ENCODE measurements around the gene GMCL1.

Gene GMCL1, protein sequence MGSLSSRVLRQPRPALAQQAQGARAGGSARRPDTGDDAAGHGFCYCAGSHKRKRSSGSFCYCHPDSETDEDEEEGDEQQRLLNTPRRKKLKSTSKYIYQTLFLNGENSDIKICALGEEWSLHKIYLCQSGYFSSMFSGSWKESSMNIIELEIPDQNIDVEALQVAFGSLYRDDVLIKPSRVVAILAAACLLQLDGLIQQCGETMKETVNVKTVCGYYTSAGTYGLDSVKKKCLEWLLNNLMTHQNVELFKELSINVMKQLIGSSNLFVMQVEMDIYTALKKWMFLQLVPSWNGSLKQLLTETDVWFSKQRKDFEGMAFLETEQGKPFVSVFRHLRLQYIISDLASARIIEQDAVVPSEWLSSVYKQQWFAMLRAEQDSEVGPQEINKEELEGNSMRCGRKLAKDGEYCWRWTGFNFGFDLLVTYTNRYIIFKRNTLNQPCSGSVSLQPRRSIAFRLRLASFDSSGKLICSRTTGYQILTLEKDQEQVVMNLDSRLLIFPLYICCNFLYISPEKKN

DNA sequence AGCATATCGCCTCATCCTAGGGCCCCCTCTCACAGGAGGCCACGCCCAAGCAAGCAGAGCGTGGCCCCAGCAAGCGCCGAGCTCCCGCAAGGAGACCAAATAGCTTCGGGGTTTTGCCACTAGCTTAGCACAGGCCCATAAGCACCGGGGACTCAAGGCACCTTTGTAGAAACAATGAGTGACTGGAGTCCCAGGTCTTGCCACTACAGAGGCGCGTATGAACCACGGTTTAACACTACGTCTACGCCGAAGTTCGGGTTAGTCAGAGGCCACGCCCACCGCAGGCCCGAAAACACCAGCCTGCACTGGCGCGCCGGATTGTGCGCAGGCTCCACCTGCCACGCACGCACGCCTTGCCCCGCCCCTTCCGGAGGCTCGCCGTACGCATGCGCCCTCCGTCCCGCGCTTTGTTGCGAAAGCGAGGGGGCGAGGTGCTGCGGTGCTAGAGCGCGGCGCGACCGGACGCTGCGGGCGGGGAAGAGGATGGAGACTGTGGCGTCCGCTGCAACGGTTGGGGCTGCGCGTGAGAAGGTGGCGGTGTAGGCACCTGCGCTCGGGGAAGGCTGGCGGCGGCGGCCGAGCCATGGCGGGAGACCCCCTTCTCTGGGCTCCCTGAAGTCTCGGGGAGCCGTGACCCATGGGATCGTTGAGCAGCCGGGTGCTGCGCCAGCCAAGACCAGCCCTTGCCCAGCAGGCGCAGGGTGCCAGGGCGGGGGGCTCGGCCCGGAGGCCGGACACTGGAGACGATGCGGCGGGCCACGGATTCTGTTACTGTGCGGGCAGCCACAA, at the start of gene GMCL1:
TSS of gene GMCL1 (plus strand) at position 405 of the 789 bp plus-strand sequence. CDS start at position 638, 233 bp downstream.
- TF ChIP-seq, protein P1, sequence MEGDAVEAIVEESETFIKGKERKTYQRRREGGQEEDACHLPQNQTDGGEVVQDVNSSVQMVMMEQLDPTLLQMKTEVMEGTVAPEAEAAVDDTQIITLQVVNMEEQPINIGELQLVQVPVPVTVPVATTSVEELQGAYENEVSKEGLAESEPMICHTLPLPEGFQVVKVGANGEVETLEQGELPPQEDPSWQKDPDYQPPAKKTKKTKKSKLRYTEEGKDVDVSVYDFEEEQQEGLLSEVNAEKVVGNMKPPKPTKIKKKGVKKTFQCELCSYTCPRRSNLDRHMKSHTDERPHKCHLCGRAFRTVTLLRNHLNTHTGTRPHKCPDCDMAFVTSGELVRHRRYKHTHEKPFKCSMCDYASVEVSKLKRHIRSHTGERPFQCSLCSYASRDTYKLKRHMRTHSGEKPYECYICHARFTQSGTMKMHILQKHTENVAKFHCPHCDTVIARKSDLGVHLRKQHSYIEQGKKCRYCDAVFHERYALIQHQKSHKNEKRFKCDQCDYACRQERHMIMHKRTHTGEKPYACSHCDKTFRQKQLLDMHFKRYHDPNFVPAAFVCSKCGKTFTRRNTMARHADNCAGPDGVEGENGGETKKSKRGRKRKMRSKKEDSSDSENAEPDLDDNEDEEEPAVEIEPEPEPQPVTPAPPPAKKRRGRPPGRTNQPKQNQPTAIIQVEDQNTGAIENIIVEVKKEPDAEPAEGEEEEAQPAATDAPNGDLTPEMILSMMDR (IDR thresholded peaks at IDR 0.05; ENCODE audit: low read depth, low read length) = no peak
- DNase-seq = peak; percentile 99
- no peaks in the 10 kb centered on the region for H3K27me3 ChIP-seq (ENCODE audit: insufficient read depth, low read depth, severe bottlenecking)
- H3K4me3 ChIP-seq (ENCODE audit: low read depth, low read length) = peak within 1 kb of the TSS; percentile 72
- no peaks in the 10 kb centered on the region for H3K9me3 ChIP-seq (ENCODE audit: severe bottlenecking)
- H3K27ac ChIP-seq = peak within 1 kb of the TSS; percentile 78
- H3K36me3 ChIP-seq = peaks cover 17% of the 10 kb centered on the region

DNA sequence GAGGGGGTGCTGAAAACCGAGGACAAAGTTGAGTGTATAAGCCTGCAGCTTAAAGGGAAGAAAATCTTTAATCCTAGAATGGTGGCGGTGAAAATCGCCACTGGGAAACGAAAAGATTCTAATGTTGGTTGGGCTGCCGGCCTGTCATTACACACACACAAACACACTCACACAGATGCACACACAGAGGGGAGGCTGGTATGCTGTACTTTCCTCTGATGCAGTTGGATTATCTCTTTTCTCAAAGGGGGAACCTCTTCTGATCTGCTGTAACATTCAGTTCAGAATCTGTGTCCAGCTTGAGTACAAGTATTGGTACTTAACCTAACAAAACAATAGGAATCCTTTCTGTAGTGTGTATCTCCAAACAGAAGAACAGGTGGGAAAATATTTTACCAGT, 48.5 kb upstream of the GMCL1 start:
- H3K9me3 ChIP-seq (ENCODE audit: severe bottlenecking) = no peaks in the 10 kb centered on the region
- DNase-seq = peak; percentile 51
- peak overlapping the region; percentile 78 for H3K27ac ChIP-seq
- H3K27me3 ChIP-seq (ENCODE audit: insufficient read depth, low read depth, severe bottlenecking) = no peaks in the 10 kb centered on the region
- H3K36me3 ChIP-seq = no peaks in the 10 kb centered on the region
- H3K4me3 ChIP-seq (ENCODE audit: low read depth, low read length) = 0 out of 2 replicates have a peak overlapping the region, but pooled peaks have one; percentile 2
- TF ChIP-seq, protein P1 (IDR thresholded peaks at IDR 0.05; ENCODE audit: low read depth, low read length) = no peak

DNA sequence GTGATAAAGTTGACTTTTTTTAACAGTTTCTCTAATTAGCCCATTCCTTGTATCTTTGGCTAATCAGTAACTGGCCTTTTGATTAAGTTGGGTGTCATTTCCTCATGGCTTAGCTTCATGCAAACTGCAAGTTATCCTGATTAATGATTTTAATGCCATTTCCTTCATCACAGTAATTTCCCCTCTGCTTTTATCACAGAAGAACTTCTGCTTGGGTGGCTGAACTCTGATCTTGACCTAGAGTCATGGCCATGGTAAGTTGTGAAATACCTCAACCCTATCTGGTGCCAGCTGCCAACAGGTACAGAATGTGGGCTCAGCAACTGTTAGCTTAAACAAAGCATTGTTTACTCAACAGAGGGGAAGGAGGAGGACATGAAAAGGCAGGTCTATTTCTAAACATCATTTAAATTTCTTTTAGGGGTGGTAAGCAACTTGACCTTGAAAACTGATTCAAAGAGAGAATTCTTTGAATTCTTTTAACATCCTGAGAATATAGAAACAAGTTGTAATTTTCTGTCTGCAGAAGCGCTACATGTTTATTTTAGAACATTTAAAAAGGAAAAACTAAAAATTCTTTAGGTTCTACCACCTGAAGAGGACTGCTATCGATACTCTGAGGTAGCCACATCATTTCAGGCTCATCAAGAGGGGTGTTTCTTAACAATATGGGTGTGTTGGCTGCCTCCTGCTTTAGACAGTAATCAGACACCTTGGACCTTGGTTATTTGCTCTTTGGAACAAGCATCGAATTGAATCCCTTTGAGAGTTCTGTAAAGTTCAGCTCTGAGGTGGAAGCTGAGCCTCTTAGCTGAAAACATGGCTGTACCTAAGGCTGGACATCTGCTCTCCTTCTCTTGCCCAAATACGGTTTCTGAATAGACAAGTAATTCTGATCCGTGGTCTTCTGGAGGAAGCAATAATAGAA, 47.9 kb upstream of the GMCL1 start:
- peak overlapping the region; percentile 78 for H3K27ac ChIP-seq
- H3K36me3 ChIP-seq = no peaks in the 10 kb centered on the region
- H3K27me3 ChIP-seq (ENCODE audit: insufficient read depth, low read depth, severe bottlenecking) = no peaks in the 10 kb centered on the region
- TF ChIP-seq, protein P1 (IDR thresholded peaks at IDR 0.05; ENCODE audit: low read depth, low read length) = no peak
- no peaks in the 10 kb centered on the region for H3K9me3 ChIP-seq (ENCODE audit: severe bottlenecking)
- H3K4me3 ChIP-seq (ENCODE audit: low read depth, low read length) = no peak overlapping the region
- peak; percentile 33 for DNase-seq

DNA sequence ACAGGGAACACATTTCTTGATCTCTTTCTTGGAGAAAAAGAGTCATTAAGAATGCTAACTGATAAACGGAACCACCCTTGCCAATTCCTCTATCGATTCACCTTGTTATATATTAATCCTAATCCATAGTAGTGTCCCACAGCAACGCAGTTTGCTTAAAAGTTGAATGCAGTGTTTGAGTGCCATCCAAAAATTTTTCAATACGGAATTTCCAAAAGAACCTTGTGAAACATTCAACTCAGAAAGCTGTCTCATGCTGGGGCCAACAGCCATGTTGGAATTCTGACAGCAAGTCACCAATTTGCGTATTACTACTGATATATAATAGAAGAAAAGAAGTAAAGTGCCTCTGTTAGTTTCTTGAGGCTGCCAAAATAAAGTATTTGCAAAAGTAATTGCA, 45.2 kb upstream of the GMCL1 start:
- Histone ChIP-seq H3K4me3 (ENCODE audit: low read depth, low read length) (no peak overlapping the region), H3K27ac (no peak overlapping the region), H3K9me3 (ENCODE audit: severe bottlenecking) (no peaks in the 10 kb centered on the region), H3K36me3 (no peaks in the 10 kb centered on the region), H3K27me3 (ENCODE audit: insufficient read depth, low read depth, severe bottlenecking) (no peaks in the 10 kb centered on the region)
- DNase-seq = no peak
- TF ChIP-seq, protein P1 (IDR thresholded peaks at IDR 0.05; ENCODE audit: low read depth, low read length) = no peak

DNA sequence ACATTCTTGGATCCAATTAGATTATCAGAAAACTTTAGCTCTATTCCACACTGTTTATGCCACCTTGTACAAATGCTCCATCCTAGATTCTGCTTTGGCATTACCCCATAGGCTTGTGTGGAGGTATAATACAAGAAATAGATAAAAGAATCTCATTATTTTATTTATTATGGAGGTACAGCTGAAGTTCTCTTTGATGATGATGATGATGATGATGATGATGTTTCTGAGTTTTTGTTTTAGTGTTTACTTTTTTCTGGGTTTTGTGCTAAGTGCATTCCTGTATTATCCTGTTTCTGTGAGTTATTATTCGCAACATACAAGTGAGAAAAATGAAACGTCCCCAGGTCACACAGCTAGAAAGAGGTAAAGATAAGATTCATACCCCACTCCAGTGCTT, 44.1 kb upstream of the GMCL1 start:
- DNase-seq = no peak
- TF ChIP-seq, protein P1 (IDR thresholded peaks at IDR 0.05; ENCODE audit: low read depth, low read length) = no peak
- H3K36me3 ChIP-seq = no peaks in the 10 kb centered on the region
- H3K27me3 ChIP-seq (ENCODE audit: insufficient read depth, low read depth, severe bottlenecking) = no peaks in the 10 kb centered on the region
- H3K9me3 ChIP-seq (ENCODE audit: severe bottlenecking) = no peaks in the 10 kb centered on the region
- H3K4me3 ChIP-seq (ENCODE audit: low read depth, low read length) = no peak overlapping the region
- H3K27ac ChIP-seq = no peak overlapping the region
